SIG-M5 treated with dmso at 0.1 percent for 504 hours (cell line): Measurements from ENCODE around the gene FAF1.
"Not testable (repeated sequence)": the region's sequence is repeated elsewhere in the genome, so short reads cannot be mapped to it uniquely, and the experiment has no call there.

Experiments used
- DNase-seq: peaks from one replicate; lab custom pipeline; 2025; ENCODE audit not compliant: unreplicated experiment; lab: John Stamatoyannopoulos, UW

Gene FAF1

DNA sequence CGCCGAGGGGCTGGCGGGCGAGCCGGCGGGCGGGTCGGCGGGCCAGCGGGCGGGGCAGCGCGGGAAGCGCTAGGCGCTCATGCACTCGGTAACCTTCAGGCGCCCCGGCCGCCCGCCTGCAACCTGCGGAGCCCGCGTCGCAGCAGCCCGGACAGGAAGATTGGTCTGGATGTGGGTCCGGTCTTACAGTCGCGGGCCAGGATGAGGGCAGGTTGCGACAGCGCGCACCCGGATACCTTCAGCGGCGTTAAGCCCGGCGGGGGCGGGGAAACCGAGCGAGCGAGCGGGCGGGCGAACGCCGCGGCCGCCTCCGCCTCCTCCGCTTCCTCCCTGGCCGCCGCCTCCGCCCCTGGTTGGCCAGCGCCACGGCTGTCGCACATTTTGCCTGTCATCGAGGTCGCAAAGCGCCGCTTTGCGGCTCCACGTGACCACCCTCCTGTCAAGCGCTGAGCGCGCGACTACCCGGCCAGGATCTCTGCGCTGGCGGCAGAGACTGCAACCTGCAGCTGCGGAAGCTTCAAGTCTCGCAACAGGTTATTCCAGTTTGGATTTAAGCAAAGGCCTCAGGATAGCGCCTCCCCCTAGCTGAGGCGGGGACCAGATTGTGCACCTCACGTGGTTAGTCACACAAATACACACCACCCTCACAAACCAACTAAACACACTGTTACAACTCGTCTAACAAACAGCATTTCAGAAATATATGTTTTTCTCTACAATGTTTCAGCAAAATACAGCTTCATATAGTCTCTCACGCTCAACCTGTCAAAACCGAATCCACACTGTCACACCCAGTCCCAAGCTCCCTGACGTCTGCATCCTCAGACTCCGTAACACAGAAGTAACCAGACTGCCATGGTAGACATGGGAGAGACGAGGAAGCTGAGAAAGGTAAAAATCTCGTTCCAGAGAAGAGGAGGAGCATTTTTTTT lies at the start of gene FAF1:
FAF1 (minus strand) TSS at position 355 of the 932 bp plus-strand sequence. CDS start 456 bp downstream, outside the sequence.
- DNase-seq: peak; percentile 93

GRCh38 chr1:51009381-51009780 lies 49.3 kb upstream of the FAF1 start:
- DNase-seq: no peak

DNA sequence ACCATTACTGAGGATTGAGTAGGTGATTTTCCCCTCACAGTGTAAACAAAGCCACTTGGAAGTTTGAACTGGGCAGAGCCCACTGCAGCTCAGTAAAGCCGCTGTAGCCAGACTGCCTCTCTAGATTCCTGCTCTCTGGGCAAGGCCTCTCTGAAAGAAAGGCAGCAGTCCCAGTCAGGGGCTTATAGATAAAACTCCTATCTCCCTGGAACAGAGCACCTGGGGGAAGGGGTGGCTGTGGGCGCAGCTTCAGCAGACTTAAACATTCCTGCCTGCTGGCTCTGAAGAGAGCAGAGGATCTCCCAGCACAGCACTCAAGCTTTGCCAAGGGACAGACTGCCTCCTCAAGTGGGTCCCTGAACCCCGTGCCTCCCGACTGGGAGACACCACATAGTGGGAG lies 45.5 kb upstream of the FAF1 start:
- not testable (repeated sequence) for DNase-seq

DNA sequence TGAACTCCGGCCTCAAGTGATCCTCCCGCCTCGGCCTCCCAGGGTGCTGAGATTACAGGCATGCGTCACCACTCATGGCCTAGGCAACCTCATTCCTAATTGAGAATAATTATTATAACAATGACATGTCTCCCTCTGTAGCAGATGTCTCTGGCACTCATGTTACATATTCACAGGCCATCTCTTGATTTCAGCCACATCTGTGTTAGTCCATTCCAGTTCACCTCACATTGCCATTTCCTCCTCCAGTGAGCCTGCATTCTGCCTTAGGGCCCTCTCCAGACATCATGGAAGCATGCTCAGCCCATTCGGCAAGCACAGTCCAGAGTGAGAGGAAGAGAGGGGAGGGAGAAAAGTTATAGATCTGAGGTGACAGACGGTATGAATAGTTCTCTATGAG lies 42.4 kb upstream of the FAF1 start:
- no peak for DNase-seq

- DNase-seq: no peak
These were observed 40.6 kb upstream of the FAF1 start for GRCh38 chr1:51000651-51001050.

- DNase-seq: no peak
These were observed 40.1 kb upstream of the FAF1 start for GRCh38 chr1:51000160-51000559.

GRCh38 chr1:50999375-50999774 lies 39.3 kb upstream of the FAF1 start:
- not testable (repeated sequence) for DNase-seq

GRCh38 chr1:50996083-50996482 lies 36.0 kb upstream of the FAF1 start:
- DNase-seq: no peak

- DNase-seq: no peak
These were observed 35.6 kb upstream of the FAF1 start for GRCh38 chr1:50995651-50996050.

- no peak for DNase-seq
These were observed 34.9 kb upstream of the FAF1 start for GRCh38 chr1:50994997-50995396.

DNA sequence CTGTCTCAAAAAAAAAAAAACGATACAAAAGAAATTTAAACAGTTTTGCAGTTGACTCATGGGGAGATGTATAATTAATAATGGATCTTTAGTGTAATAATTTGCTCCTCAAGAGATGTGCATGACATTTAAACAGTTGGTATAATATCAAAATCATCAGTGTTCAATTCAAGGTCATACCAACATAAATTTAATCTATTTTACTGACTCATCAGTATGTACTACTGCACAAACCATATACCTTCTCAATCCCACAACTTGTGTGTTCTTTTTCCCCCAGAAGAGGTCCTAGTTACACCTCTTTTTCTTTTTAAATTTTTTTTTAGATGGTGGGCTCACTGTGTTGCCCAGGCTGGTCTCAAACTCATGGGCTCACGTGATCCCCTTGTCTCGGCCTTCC lies 33.6 kb upstream of the FAF1 start:
- DNase-seq: no peak

- no peak for DNase-seq
These were observed 32.7 kb upstream of the FAF1 start for GRCh38 chr1:50992532-50993318.

DNA sequence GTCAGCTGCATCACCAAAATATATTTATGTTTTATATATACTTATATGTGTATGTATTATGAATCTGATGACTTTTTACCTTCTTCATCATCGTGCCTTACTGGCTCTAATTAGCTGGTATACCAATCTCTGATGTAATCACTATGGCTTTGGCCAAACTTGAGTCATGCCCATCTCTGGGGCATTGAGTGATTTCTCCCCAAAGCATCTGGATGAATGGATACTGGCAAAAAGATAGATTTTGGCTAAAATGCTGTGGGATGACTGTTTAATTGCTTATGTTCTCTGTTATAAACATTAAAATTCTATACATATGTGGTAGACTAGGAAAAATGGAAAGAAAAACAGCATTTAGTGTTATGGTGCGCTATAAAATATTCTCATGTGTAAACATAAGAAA lies 29.6 kb upstream of the FAF1 start:
- no peak for DNase-seq

- DNase-seq: no peak
These were observed 26.6 kb upstream of the FAF1 start for GRCh38 chr1:50986653-50987052.

- DNase-seq: no peak
These were observed 25.0 kb upstream of the FAF1 start for GRCh38 chr1:50985094-50985493.

DNA sequence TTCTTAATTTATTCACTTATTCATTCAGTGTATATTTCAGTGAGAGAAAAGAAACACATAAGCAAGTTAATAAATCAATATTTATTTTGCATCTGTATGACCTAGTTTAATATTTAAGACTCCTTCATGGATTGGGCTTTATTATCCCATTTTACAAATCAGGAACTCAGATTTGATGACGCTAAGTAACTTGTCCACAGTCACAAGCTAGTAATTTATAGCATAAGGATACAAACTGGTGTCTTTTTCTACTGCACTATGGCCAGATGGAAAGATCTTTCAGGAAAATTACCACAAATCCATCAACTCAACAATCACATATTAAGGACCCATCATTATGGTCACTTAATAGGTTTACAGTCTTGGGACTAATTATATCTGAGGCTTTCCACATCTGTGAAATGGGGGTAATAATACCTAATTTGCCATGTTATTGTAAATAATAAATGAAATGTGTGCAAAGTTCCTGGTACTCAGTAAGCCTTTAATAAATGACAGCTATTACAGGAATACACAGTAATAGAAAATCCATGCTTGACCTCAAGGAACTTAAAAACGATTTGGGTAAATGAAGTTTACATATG lies 23.2 kb upstream of the FAF1 start:
- no peak for DNase-seq

- DNase-seq: no peak
These were observed 22.5 kb upstream of the FAF1 start for GRCh38 chr1:50982611-50983010.

DNA sequence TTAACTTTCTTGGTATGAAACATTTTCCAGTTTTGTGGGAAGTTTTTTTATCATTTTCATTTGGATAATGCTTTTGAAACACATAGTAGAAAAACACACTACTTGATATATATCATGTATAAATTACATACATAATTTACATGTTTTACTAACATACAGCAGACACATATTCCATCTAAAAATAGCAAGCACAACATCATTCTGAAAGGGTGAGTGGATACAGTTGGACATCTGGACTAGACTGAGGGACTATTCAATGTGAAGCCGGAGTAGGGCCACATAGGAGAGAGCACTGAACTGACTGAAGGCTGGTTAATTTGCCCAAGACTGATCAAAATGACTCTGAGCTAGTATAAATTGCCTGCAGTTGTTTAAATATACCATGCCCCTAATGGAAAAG lies 21.7 kb upstream of the FAF1 start:
- no peak for DNase-seq

DNA sequence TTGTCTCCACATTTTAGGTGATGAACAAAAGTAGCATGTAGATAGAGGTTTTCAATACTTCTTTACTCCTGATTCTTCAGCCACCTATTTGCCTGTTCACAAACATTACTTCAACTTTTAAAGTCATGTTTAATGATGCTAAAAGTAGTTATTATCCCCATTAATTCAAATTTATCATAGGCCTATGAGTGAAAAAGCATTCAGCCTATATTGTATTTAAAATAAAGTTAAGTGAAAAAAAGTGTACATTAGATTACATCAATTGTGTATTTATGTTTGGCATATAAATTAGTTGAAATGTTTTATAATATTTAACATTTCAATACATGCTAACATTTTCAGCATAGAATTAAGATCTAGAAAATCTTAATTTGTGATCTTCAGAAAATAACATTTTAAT lies 20.4 kb upstream of the FAF1 start:
- no peak for DNase-seq

DNA sequence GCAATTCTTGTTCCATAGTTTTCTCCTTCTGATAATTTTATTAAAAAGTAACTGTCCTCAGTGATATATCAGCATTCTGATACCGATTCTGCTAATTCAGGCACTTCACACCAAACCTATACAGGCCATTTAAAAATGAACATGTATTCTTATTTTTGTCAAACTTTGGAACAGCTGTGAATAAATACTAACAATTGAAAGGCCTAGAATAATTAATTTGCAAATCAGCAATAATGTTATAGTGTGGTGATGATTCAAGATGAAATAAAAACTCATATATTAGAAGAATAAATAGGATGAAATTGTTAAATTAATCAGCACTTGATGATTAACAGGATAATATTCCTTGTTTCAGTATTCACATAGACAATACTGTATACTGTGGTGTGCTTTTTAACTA lies 19.9 kb upstream of the FAF1 start:
- DNase-seq: no peak

GRCh38 chr1:50978852-50979781 lies 19.1 kb upstream of the FAF1 start:
- DNase-seq: no peak
